ENCODE results near the gene ZPLD1. TPM values are rescaled to one million over a fixed set of nuclear protein-coding genes. Genes with fewer than 3 reads are reported as not detected.

Gene ZPLD1
- total RNA-seq, 1 donor from 2014 or later, result 0.69 TPM

DNA sequence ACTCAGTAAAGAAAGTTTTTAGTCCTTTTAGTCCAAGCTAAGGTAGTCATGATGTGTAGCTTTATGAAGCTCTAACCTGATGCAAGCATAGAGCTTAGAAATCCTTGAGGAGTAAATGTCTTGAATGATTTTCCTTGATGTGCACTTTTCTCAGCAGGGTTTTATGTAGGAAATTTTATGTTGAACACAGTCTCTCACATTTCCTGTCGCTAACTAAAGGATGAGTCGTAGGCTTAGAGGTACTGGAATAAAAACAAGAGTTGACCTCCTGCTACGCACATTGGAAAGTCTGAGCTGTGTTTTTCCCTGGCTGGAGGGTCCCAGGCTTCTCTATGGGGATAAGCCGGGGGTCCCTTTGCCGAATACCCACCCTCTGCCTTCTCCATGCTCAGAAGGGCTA lies 34.7 kb upstream of the ZPLD1 start:
- DNase-seq (ENCODE audit: low read depth), result peak; percentile 40
- no peak overlapping the region for H3K4me3 ChIP-seq (ENCODE audit: low read depth, low read length)
- TF ChIP-seq, protein P1, sequence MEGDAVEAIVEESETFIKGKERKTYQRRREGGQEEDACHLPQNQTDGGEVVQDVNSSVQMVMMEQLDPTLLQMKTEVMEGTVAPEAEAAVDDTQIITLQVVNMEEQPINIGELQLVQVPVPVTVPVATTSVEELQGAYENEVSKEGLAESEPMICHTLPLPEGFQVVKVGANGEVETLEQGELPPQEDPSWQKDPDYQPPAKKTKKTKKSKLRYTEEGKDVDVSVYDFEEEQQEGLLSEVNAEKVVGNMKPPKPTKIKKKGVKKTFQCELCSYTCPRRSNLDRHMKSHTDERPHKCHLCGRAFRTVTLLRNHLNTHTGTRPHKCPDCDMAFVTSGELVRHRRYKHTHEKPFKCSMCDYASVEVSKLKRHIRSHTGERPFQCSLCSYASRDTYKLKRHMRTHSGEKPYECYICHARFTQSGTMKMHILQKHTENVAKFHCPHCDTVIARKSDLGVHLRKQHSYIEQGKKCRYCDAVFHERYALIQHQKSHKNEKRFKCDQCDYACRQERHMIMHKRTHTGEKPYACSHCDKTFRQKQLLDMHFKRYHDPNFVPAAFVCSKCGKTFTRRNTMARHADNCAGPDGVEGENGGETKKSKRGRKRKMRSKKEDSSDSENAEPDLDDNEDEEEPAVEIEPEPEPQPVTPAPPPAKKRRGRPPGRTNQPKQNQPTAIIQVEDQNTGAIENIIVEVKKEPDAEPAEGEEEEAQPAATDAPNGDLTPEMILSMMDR (conservative IDR thresholded peaks at IDR 0.05; ENCODE audit: low read depth, low read length), result no peak

- TF ChIP-seq, protein P1 (conservative IDR thresholded peaks at IDR 0.05; ENCODE audit: low read depth, low read length), result no peak
- no peak overlapping the region for H3K4me3 ChIP-seq (ENCODE audit: low read depth, low read length)
- DNase-seq (ENCODE audit: low read depth), result peak; percentile 70
Measured at GRCh38 chr3:102400766-102401165, 34.0 kb upstream of the ZPLD1 start.

- TF ChIP-seq, protein P1 (conservative IDR thresholded peaks at IDR 0.05; ENCODE audit: low read depth, low read length), result no peak
- H3K4me3 ChIP-seq (ENCODE audit: low read depth, low read length), result no peak overlapping the region
- no peak for DNase-seq (ENCODE audit: low read depth)
Measured at GRCh38 chr3:102410616-102411015, 24.2 kb upstream of the ZPLD1 start.

DNA sequence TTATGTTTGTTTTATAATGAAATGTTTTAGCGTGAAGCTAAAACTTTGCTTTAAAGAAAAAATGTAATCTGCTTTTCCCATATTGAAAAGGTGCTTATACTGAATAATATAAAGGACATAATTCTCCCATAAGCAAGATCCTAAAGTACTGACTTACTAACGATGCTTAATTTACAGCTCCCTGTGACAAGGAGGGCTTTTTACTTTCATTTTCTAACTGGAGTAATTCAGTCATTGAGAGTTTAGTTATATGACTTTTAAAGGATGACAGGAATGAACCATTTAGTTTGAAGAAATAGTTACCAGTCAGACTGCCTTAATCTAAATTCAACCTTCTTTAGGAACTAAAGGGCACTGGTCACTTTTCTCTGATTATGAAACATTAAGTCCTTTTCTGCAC lies 19.3 kb upstream of the ZPLD1 start:
- H3K4me3 ChIP-seq (ENCODE audit: low read depth, low read length), result no peak overlapping the region
- DNase-seq (ENCODE audit: low read depth), result no peak
- TF ChIP-seq, protein P1 (conservative IDR thresholded peaks at IDR 0.05; ENCODE audit: low read depth, low read length), result no peak

DNA sequence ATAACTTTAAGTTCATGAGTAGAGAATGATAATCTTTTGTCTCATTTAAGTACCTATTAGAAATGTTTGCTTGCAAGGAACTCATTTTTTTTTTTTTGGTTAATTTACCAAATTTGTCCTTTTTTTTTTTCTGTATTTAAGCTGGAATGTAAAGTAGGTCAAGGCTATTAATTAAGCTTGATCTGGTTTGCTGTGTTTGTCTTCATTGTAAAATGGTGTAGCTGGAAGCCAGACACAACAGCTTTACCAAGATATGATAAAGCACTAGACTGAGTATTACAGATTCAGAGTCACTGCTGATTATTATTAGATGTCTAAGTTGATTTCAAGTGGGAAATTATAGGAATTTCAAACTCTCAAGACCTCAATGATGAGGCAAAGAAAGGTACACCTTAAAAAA lies 15.0 kb upstream of the ZPLD1 start:
- H3K4me3 ChIP-seq (ENCODE audit: low read depth, low read length), result no peak overlapping the region
- no peak for DNase-seq (ENCODE audit: low read depth)
- TF ChIP-seq, protein P1 (conservative IDR thresholded peaks at IDR 0.05; ENCODE audit: low read depth, low read length), result no peak

DNA sequence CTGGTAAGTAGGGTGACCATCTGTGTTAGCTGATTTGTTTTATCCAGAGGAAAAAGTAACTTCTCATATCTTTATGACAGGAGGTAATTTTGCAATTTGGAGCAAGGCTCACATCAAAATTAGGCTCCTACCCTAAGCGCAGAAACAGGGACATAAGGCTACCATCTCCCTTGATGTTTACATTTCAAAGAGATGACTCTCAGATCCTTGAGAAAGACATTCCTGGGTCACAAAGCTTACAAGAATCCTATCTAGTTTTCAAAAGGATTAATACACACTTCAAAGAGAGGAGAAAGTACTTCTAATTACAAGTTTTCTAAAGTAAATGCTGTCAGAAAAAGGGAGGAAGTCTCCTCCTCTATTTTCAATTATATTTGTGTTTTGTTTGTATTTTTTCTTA lies 7.0 kb downstream of the ZPLD1 start:
- TF ChIP-seq, protein P1 (conservative IDR thresholded peaks at IDR 0.05; ENCODE audit: low read depth, low read length), result no peak
- no peak for DNase-seq (ENCODE audit: low read depth)
- no peak overlapping the region for H3K4me3 ChIP-seq (ENCODE audit: low read depth, low read length)

DNA sequence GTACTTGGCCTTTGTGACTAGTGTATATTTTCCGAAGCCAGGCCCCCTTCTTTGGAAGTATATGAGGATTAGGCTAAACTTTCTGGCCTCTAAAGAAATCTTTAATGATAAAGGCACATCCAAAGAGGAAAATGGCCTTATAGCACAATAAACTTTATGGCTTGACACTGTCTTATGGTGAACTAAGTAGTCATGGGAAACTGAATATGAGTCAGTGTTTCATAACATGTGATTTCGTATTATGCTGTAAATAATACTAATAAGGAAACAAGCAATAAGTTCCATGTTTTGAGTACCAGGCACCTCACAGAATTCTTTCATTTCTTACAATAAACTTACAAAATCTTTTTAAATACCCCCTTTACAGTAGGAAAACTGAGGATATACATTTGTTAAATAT lies 8.2 kb downstream of the ZPLD1 start:
- TF ChIP-seq, protein P1 (conservative IDR thresholded peaks at IDR 0.05; ENCODE audit: low read depth, low read length), result no peak
- H3K4me3 ChIP-seq (ENCODE audit: low read depth, low read length), result no peak overlapping the region
- DNase-seq (ENCODE audit: low read depth), result no peak
